T-helper 2 cell treated with Interferon-gamma antibody and Interleukin-4, amounts not matched to agents 5 μg/mL and 100 μg/mL, for 36 hours (primary cell): ENCODE results near the gene ASIC2.

Experiments used
- DNase-seq: peaks from one replicate; pipeline ENCODE4 v3.0.0; 2021; ENCODE audit warnings: low spot score
- H3K27ac Mint-ChIP-seq: one replicate; pipeline ENCODE4 v1.8.0; 2021; ENCODE audit warnings: mild to moderate bottlenecking, mixed read lengths
- H3K27me3 Mint-ChIP-seq: one replicate; pipeline ENCODE4 v1.8.0; 2021; ENCODE audit warnings: low read depth, mixed read lengths
- H3K36me3 Mint-ChIP-seq: one replicate; pipeline ENCODE4 v1.8.0; 2021; ENCODE audit warnings: low read depth, mixed read lengths
- H3K4me1 Mint-ChIP-seq: one replicate; pipeline ENCODE4 v1.8.0; 2021; ENCODE audit warnings: low read depth, mixed read lengths
- H3K4me3 Mint-ChIP-seq: one replicate; pipeline ENCODE4 v1.8.0; 2022; ENCODE audit warnings: mild to moderate bottlenecking, moderate library complexity, mixed read lengths
- H3K9me3 Mint-ChIP-seq: one replicate; pipeline ENCODE4 v1.8.0; 2021; ENCODE audit warnings: mixed read lengths

Gene ASIC2

GRCh38 chr17:33273743-33274410 lies 19.2 kb downstream of the ASIC2 start:
- no peak overlapping the region for H3K4me3 Mint-ChIP-seq
- no peak overlapping the region for H3K27ac Mint-ChIP-seq
- no peaks in the 10 kb centered on the region for H3K4me1 Mint-ChIP-seq
- H3K9me3 Mint-ChIP-seq: no peaks in the 10 kb centered on the region
- no peaks in the 10 kb centered on the region for H3K36me3 Mint-ChIP-seq
- H3K27me3 Mint-ChIP-seq: no peaks in the 10 kb centered on the region
- no peak for DNase-seq

- no peaks in the 10 kb centered on the region for H3K9me3 Mint-ChIP-seq
- DNase-seq: no peak
- H3K27ac Mint-ChIP-seq: no peak overlapping the region
- no peaks in the 10 kb centered on the region for H3K27me3 Mint-ChIP-seq
- no peak overlapping the region for H3K4me3 Mint-ChIP-seq
- no peaks in the 10 kb centered on the region for H3K4me1 Mint-ChIP-seq
- H3K36me3 Mint-ChIP-seq: no peaks in the 10 kb centered on the region
Observed at GRCh38 chr17:33273271-33273670, 19.8 kb downstream of the ASIC2 start.

DNA sequence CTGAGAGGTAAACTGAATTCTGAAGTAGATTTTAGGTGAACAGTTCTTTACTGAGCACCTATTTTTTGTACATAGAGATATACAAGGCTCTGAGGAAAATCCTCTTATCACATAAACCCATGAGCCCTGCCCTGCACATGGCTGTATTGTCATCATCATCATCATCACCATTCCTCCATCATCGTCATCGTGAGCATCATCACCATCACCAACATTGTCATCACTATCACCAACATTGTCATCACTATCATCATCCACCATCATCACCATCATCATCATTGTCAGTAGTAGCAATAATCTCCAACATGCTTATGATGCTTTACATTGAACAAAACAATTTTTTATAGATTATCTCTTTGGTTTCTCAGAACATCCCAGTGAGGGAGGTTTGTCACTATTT lies 20.7 kb downstream of the ASIC2 start:
- Mint-ChIP-seq H3K9me3 (no peaks in the 10 kb centered on the region), H3K27ac (no peak overlapping the region), H3K36me3 (no peaks in the 10 kb centered on the region), H3K4me1 (no peaks in the 10 kb centered on the region), H3K27me3 (no peaks in the 10 kb centered on the region), H3K4me3 (no peak overlapping the region)
- DNase-seq: no peak

- H3K27ac Mint-ChIP-seq: no peak overlapping the region
- H3K4me1 Mint-ChIP-seq: no peaks in the 10 kb centered on the region
- no peaks in the 10 kb centered on the region for H3K36me3 Mint-ChIP-seq
- H3K4me3 Mint-ChIP-seq: no peak overlapping the region
- DNase-seq: no peak
- H3K9me3 Mint-ChIP-seq: no peaks in the 10 kb centered on the region
- H3K27me3 Mint-ChIP-seq: no peaks in the 10 kb centered on the region
Observed at GRCh38 chr17:33269337-33270060, 23.6 kb downstream of the ASIC2 start.

DNA sequence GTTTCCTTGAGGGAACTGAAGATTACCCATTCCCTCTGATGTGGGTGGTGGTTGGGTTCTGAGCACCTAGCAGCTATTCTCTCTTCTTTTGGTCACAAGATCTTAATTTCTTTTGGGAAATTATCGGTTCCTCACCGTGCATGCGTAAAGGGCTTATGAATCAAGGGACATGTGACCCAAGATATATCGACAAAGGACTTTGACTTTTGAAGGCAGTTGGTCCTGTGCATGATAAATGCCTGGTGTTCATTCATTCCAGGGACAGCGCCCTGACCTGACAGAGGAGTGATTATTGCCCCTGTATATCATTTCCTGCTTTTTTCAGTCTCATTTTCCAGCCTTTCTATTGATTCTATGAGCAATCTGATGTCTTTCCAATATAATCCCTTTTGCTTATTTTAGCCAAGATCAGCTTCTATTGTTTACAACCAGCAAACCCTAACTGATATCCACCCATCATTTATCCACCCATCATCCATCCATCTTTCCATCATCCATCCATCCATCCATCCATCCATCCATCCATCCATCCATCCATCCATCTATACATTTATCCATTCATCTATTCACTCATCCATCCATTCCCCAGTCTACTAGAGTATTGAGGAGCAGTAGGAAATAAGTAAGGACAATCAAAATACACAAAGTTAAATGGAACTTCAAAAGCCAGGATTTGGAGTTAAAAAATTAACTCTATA lies 25.1 kb downstream of the ASIC2 start:
- Mint-ChIP-seq H3K4me1 (no peaks in the 10 kb centered on the region), H3K9me3 (no peaks in the 10 kb centered on the region), H3K27ac (no peak overlapping the region), H3K27me3 (no peaks in the 10 kb centered on the region), H3K4me3 (no peak overlapping the region), H3K36me3 (no peaks in the 10 kb centered on the region)
- DNase-seq: no peak

GRCh38 chr17:33267271-33267790 lies 25.8 kb downstream of the ASIC2 start:
- Mint-ChIP-seq H3K27ac (no peak overlapping the region), H3K4me1 (no peaks in the 10 kb centered on the region), H3K27me3 (no peaks in the 10 kb centered on the region), H3K36me3 (no peaks in the 10 kb centered on the region), H3K4me3 (no peak overlapping the region), H3K9me3 (no peaks in the 10 kb centered on the region)
- DNase-seq: no peak

DNA sequence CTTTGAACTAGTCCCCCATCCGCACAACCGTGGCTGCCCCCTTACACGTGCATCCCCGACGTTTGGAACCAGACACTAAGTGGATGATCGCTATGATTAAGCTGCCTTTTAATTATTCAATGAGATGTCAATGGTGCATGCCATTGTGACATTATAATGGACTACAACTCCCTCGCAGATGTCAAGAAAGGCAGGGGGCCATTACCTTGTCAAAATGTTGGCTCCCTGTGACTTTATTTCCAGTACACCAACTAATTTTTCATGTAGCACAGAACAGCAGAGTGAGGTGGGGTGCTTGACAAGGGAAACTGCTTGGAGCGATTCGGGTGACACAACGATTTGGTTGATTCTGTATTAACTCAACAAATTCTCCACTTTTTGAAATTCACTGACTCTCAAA lies 26.5 kb downstream of the ASIC2 start:
- Mint-ChIP-seq H3K4me1 (no peaks in the 10 kb centered on the region), H3K4me3 (no peak overlapping the region), H3K27me3 (no peaks in the 10 kb centered on the region), H3K9me3 (no peaks in the 10 kb centered on the region), H3K36me3 (no peaks in the 10 kb centered on the region), H3K27ac (no peak overlapping the region)
- DNase-seq: no peak

DNA sequence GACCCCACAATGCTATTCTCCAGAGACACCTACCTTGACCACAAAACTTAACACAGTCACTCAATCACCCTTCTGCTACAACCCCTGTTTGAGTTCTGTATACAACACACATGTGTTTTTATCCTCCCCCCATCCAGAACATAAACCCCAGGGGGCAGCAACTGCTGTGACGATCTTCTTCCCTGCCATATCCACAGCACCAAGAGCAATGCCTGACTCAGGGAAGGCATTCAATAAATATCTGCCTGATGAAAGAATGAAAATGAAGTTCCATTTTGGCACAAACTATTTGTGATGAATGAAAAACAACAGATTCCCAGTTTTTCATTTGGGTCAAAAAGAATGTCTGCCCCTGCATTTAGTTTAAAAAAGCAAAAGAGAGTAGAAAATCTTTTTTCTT lies 27.0 kb downstream of the ASIC2 start:
- H3K27me3 Mint-ChIP-seq: no peaks in the 10 kb centered on the region
- H3K36me3 Mint-ChIP-seq: no peaks in the 10 kb centered on the region
- no peak overlapping the region for H3K4me3 Mint-ChIP-seq
- no peaks in the 10 kb centered on the region for H3K9me3 Mint-ChIP-seq
- DNase-seq: no peak
- H3K4me1 Mint-ChIP-seq: no peaks in the 10 kb centered on the region
- H3K27ac Mint-ChIP-seq: no peak overlapping the region

DNA sequence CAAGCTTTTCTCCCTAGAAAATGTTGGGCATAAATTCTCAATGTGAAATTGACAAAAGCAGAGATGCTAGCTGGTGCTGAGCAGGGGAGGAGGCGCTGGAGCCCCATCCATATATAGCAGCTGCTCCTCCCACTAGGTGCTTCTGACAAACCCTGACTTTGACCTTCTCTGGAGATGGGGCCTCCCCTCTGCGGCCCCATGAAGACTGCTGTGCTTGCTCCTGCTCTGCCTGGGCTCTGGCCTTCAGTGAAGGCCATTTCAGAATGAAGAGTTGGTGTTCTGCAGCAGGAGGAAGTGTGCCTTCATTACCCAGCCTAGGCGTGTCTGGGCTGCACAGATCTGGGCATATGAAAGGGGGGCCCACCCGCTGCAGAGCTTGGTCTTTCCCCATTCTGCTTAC lies 29.7 kb downstream of the ASIC2 start:
- H3K27ac Mint-ChIP-seq: no peak overlapping the region
- DNase-seq: no peak
- no peaks in the 10 kb centered on the region for H3K27me3 Mint-ChIP-seq
- H3K4me3 Mint-ChIP-seq: no peak overlapping the region
- no peaks in the 10 kb centered on the region for H3K36me3 Mint-ChIP-seq
- no peaks in the 10 kb centered on the region for H3K9me3 Mint-ChIP-seq
- H3K4me1 Mint-ChIP-seq: no peaks in the 10 kb centered on the region

- Mint-ChIP-seq H3K4me3 (no peak overlapping the region), H3K27ac (no peak overlapping the region), H3K27me3 (no peaks in the 10 kb centered on the region), H3K9me3 (no peaks in the 10 kb centered on the region), H3K36me3 (no peaks in the 10 kb centered on the region), H3K4me1 (no peaks in the 10 kb centered on the region)
- DNase-seq: no peak
Observed at GRCh38 chr17:33262266-33263123, 30.6 kb downstream of the ASIC2 start.

DNA sequence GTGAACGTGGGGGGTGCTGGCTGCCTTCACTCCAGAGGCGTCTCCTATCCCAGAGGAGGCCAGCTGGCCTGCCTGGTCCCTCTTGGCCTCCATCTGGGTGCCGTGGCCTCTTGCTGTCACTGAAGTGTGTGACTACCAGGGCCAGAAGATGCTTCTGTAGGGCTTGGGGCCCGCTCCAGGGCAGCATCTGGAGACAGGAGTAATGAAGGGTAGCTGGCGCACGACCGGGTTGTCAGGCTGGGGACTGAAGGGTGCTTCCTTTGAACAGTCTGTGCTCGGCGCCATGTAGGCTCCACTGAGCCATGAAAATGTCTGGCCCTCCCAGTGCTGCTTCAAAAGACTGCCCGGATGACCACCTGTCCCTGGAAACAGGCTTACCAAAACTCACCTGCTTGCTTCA lies 31.3 kb downstream of the ASIC2 start:
- Mint-ChIP-seq H3K27ac (no peak overlapping the region), H3K36me3 (no peaks in the 10 kb centered on the region), H3K4me3 (no peak overlapping the region), H3K9me3 (no peaks in the 10 kb centered on the region), H3K4me1 (no peaks in the 10 kb centered on the region), H3K27me3 (peaks cover 2% of the 10 kb centered on the region)
- no peak for DNase-seq

GRCh38 chr17:33260638-33261037 lies 32.5 kb downstream of the ASIC2 start:
- no peaks in the 10 kb centered on the region for H3K4me1 Mint-ChIP-seq
- no peaks in the 10 kb centered on the region for H3K36me3 Mint-ChIP-seq

DNA sequence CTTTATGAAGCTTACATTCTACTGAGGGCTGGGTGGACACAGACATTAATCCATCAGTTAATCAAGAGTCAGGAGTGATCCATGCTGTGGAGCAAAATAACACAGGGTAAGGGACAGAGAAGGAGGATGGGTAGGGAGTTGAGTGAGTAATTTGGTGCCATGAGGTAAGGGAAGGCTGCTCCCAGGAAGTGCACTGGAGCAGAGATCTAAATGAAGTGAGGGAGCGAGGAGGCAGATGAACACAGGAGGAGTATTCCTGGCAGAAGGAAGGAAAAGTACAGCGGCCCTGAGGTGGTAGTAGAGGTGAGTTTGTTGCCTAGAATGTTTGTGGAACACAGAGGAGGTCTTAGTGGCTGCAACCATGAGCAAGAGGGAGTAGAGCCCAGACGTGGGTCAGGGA lies 34.8 kb downstream of the ASIC2 start:
- Mint-ChIP-seq H3K36me3 (no peaks in the 10 kb centered on the region), H3K4me1 (no peaks in the 10 kb centered on the region), H3K4me3 (no peak overlapping the region), H3K27me3 (peaks cover 2% of the 10 kb centered on the region), H3K9me3 (no peaks in the 10 kb centered on the region), H3K27ac (no peak overlapping the region)
- no peak for DNase-seq

More at GRCh38 chr17:33260638-33261037, 32.5 kb downstream of the ASIC2 start:
- peaks cover 2% of the 10 kb centered on the region for H3K27me3 Mint-ChIP-seq
- no peak overlapping the region for H3K4me3 Mint-ChIP-seq
- no peak for DNase-seq
- no peaks in the 10 kb centered on the region for H3K9me3 Mint-ChIP-seq
- H3K27ac Mint-ChIP-seq: no peak overlapping the region
